ENCODE data around the gene MEA1. TPM values are rescaled to one million over a fixed set of nuclear protein-coding genes. Genes with fewer than 3 reads are reported as not detected.

Gene MEA1
- total and polyA plus RNA-seq, 2 of the 4 experiments (the other 2 are of a cell fraction): 116 to 126 TPM

DNA sequence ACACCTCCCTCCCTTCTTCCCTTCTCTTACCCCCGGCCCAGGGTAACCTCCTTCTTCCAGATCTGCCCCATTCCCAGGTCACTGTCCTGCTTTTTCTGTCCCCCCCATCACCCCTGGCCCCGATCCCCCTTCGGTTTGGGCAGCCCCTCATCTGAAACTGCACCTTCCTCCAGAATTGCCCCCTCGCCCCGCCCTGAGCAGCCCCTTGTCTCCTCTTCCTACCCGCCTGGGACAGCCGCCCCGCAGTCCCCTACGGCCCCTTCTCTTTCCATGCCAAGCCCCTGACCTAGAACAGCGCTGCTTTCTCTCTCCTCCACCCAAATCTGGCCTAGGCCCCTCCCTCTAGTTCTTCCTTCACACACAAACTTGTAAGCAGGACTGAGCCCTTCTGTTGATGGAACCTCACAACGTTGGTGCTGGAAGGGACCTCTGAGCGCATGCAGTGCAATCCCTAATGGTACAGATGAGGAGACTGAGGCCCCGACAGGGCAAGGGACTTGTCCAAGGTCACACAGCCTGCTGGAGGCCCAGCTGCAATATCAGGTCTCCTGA lies 28.7 kb downstream of the MEA1 start:
- WGBS, 2 experiments (ENCODE audit: extremely low coverage in 2 of 2, insufficient read length in 1 of 2): 25% methylated on average over 4 of the region's 13 CpGs; no CpG with 5 or more reads in 1 of the 2 experiments

More for the DNA sequence above, 28.7 kb downstream of the MEA1 start:
- H2BK5ac ChIP-seq (ENCODE audit: low read depth, low read length, poor library complexity, severe bottlenecking): peak overlapping the region; percentile 43
- no peaks in the 10 kb centered on the region for H3K27me3 ChIP-seq (ENCODE audit: control insufficient read depth, insufficient read depth, low read length)
- H2AK9ac ChIP-seq (replicated peaks; ENCODE audit: low read depth, low read length, poor library complexity): peak overlapping the region; percentile 90
- peak overlapping the region; percentile 32 for H2AK5ac ChIP-seq (ENCODE audit: low read depth, low read length)
- peak overlapping the region; percentile 89 for H2AFZ ChIP-seq (replicated peaks; ENCODE audit: low read length, poor library complexity)
- H2BK20ac ChIP-seq (ENCODE audit: low read depth, low read length): no peak overlapping the region
- peak overlapping the region; percentile 1 to 26; a peak in 3 of 4 replicates for H4K8ac ChIP-seq (ENCODE audit: low read depth in 2 of 2, low read length in 2 of 2)
- dilution Hi-C loops (cut with HindIII; ENCODE audit: low sequenced_read_pairs, unreplicated experiment): no loop called here
- H3K79me1 ChIP-seq (ENCODE audit: low read depth in 1 of 2, low read length in 2 of 2): peaks cover 38 to 51% of the 10 kb centered on the region in 2 experiments
- H3K9ac ChIP-seq (ENCODE audit: low read depth, low read length): peak overlapping the region; percentile 73
- peak overlapping the region; percentile 0; the same call in 1 of the 2 replicates for H4K91ac ChIP-seq (ENCODE audit: insufficient read depth, low read depth, low read length)
- ChIA-PET POLR2A (ENCODE audit: unreplicated experiment) (interaction anchor here (1.0 kb wide), 2 partner anchors 13 to 56 kb away, joined by 3 read pairs; partner anchors contain the start of gene CNPY3), CTCF (no interaction called here)
- H3K23ac ChIP-seq (ENCODE audit: low read depth, low read length): peak overlapping the region; percentile 54
- H3K9me1 ChIP-seq (ENCODE audit: insufficient read depth, low read length): peaks cover 28% of the 10 kb centered on the region
- H2BK120ac ChIP-seq (ENCODE audit: low read depth, low read length): no peak overlapping the region
- TF ChIP-seq NFE2L2 (IDR thresholded peaks at IDR 0.05; ENCODE audit: low read depth, low read length): no peak
- no peak for TF ChIP-seq RAD21 (IDR thresholded peaks at IDR 0.05; ENCODE audit: low read length)
- TF ChIP-seq, protein P1, sequence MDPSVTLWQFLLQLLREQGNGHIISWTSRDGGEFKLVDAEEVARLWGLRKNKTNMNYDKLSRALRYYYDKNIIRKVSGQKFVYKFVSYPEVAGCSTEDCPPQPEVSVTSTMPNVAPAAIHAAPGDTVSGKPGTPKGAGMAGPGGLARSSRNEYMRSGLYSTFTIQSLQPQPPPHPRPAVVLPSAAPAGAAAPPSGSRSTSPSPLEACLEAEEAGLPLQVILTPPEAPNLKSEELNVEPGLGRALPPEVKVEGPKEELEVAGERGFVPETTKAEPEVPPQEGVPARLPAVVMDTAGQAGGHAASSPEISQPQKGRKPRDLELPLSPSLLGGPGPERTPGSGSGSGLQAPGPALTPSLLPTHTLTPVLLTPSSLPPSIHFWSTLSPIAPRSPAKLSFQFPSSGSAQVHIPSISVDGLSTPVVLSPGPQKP (IDR thresholded peaks at IDR 0.05; ENCODE audit: borderline replicate concordance, low read depth, low read length): no peak
- TF ChIP-seq MAZ (IDR thresholded peaks at IDR 0.05; ENCODE audit: borderline replicate concordance, low read depth, low read length): no peak
- no peak for TF ChIP-seq SMC3 (IDR thresholded peaks at IDR 0.05; ENCODE audit: low read depth, low read length)
- TF ChIP-seq, protein P2, sequence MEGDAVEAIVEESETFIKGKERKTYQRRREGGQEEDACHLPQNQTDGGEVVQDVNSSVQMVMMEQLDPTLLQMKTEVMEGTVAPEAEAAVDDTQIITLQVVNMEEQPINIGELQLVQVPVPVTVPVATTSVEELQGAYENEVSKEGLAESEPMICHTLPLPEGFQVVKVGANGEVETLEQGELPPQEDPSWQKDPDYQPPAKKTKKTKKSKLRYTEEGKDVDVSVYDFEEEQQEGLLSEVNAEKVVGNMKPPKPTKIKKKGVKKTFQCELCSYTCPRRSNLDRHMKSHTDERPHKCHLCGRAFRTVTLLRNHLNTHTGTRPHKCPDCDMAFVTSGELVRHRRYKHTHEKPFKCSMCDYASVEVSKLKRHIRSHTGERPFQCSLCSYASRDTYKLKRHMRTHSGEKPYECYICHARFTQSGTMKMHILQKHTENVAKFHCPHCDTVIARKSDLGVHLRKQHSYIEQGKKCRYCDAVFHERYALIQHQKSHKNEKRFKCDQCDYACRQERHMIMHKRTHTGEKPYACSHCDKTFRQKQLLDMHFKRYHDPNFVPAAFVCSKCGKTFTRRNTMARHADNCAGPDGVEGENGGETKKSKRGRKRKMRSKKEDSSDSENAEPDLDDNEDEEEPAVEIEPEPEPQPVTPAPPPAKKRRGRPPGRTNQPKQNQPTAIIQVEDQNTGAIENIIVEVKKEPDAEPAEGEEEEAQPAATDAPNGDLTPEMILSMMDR (conservative IDR thresholded peaks at IDR 0.05; ENCODE audit: low read depth, low read length): no peak
- no peak for TF ChIP-seq POLR2A (IDR thresholded peaks at IDR 0.05; ENCODE audit: low read depth, low read length)
- TF ChIP-seq RCOR1 (IDR thresholded peaks at IDR 0.05; ENCODE audit: insufficient replicate concordance, low read length): no peak
- no peak for TF ChIP-seq MXI1 (IDR thresholded peaks at IDR 0.05; ENCODE audit: borderline replicate concordance, low read depth, low read length)
- no peak for TF ChIP-seq CHD1 (IDR thresholded peaks at IDR 0.05; ENCODE audit: low read depth, low read length)
- no peak for TF ChIP-seq FOS (IDR thresholded peaks at IDR 0.05; ENCODE audit: low read depth, low read length)
- H3K27ac ChIP-seq (ENCODE audit: insufficient read depth, low read length): peak overlapping the region; percentile 69
- BruUV-seq (replicated peaks): no TSS peak
- peak overlapping the region; percentile 42; the same call in 1 of the 2 replicates for H3K56ac ChIP-seq (ENCODE audit: extremely low read depth, insufficient read depth, low read length)
- H4K5ac ChIP-seq (ENCODE audit: low read depth, low read length): no peak overlapping the region
- peak overlapping the region; percentile 49 for H3K4ac ChIP-seq (ENCODE audit: low read depth, low read length)
- DNase-seq: no peak
- peak overlapping the region; percentile 73 for H3K4me3 ChIP-seq (ENCODE audit: insufficient read depth, low read depth, low read length)
- intact Hi-C loops (cut with micrococcal nuclease): no loop called here
- H2BK15ac ChIP-seq (ENCODE audit: low read depth, low read length): no peak overlapping the region
- H4K20me1 ChIP-seq (ENCODE audit: insufficient read depth, low read length): peaks cover 30% of the 10 kb centered on the region
- peak overlapping the region; percentile 81 for H3K4me2 ChIP-seq (ENCODE audit: low read depth, low read length)
- peaks cover 3% of the 10 kb centered on the region; the same call in 1 of the 2 replicates for H3K4me1 ChIP-seq (ENCODE audit: control insufficient read depth, insufficient read depth, low read length)
- peaks cover 11% of the 10 kb centered on the region for H3K36me3 ChIP-seq (ENCODE audit: control insufficient read depth, insufficient read depth, low read length)
- H3K18ac ChIP-seq (ENCODE audit: low read depth, low read length): no peak overlapping the region
- in situ Hi-C loops (cut with MboI; ENCODE audit: low sequenced_read_pairs): no loop called here
- H3K9me3 ChIP-seq (ENCODE audit: control insufficient read depth, insufficient read depth, low read length): no peaks in the 10 kb centered on the region
- ATAC-seq (ENCODE audit: low read depth): 0 out of 2 replicates have a peak, but pooled peaks have one; percentile 1
- H3K14ac ChIP-seq (replicated peaks; ENCODE audit: low read depth, low read length): peak overlapping the region; percentile 38

Data from IMR-90 (cell line).